ENCODE results near the gene KRT85.
"Not testable (repeated sequence)": the region's sequence is repeated elsewhere in the genome, so short reads cannot be mapped to it uniquely, and the experiment has no call there.

KRT85 gene

DNA sequence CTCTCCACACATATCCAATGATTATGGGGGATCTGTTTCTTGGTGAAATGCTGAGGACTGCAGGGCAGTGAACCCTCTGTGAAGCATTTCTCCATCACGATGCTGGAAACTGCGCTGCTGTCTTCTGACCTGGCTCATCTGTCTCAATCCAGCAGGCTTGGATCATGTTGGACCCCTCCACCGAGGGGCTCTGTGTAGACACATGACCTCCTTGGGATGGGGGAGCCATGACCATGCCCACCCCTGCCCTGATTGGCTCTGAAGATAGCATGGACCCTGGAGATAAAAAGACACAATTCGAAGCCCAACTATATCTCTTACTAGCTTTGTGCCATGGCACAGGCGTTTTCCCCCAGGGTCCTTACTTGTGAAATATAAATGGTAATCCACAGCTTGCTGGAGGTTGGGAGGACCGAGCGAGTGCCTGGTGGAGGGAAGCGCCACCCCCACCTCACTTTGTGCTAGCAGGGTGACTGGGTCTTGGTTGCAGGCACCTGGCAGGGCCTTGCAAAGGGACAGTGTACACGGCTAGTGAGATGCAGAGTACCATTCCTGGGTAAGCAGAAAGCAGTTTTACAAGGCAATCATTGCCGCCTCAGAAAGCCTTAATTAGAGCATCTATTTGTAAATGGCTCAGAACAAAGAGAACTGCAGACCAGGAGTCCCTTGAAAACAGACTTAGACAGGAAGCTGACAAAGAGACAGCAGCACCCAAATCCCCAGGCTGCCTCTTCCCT, 43.7 kb downstream of the KRT85 start:
- DNase-seq (ENCODE audit: low spot score): no peak

DNA sequence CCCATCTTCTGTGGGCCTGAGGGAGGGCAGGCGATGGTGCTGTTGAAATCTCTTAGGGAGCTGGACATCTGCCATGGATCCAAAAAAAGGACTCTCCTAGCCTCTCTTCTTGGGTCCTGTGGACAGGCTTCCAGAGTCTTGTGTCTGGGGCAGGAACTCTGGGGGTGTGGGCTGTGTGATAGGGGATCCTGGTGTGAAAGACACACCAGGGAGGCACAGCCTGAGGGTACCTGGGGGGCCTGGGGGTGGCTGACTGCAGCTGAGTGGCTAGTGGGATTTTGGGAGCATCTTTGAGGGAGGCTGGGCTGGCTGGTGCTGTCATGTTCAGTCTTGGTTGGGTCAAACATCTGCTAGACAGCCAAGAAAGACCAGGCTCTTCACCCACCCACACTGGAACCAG, 44.3 kb downstream of the KRT85 start:
- no peak for DNase-seq (ENCODE audit: low spot score)

DNA sequence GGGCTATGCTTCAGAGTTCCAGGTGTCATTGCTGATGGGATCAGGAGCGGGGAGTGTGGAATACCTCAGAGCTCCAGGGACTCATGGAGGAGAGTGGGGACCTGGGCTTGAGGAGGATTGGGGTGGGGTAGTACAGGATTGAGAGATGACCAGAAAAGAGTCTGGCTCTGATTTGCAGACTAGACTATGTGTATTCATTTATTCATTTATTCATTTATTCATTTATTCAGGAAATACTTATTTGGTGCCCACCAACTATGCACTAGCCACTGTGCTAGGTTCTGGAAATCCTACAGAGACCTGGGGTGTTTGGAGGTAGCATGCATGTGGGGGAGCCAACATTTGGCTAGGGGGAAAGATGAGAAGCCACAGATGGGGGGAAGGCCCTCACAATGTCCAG, 45.2 kb downstream of the KRT85 start:
- DNase-seq (ENCODE audit: low spot score): no peak

DNA sequence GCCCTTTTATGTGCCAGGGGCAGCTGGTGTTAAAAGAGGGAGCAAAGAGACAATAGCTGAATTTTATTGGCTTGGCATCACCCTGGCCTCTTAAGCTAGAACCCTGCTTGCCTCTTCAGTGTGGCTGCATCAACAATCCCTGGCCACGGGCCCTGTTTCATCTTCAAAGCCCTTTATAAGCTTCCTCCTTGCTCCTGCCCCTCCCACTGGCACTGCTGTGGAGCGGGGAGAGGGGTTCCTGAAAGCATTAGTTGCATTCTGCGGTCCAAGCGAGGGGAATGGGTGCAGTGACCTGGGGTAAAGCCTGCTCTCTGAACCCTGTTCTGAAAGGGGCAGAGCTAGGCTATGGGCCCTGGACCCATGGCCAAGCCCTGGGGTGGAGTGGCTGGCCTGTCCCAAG, 45.9 kb downstream of the KRT85 start:
- no peak for DNase-seq (ENCODE audit: low spot score)

DNA sequence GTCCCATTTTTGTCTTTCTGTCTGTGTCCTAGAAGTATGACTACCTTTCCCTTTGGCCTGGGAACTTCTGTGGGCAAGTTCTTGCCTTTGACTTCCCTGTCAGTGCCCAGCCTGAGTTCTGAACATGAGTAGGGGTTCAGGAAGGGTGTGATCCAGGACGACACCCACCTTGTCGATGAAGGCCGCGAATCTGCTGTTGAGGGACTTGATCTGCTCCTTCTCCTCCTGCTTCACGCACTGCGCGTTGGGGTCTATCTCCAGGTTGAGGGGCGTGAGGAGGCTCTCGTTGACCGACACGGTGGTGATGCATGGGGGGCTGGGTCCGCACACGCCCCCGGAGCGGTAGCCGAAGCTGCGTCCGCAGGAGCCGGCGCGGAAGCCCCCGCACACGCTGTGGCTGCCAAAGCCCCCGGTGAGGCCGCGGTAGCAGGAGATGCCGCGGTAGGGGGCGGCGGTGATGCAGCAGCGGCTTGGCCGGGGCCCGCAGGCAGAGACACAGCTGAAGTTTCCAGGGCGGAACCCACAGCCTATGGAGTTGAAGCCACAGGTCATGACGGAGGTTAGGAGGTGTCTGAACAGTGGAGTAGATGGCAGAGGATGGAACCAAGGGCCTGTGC, 46.4 kb downstream of the KRT85 start, which contains the start of gene KRT83:
TSS of gene KRT83 (minus strand) at position 615 of the 617 bp plus-strand sequence. CDS start at position 552, 63 bp downstream.
- no peak for DNase-seq (ENCODE audit: low spot score)

DNA sequence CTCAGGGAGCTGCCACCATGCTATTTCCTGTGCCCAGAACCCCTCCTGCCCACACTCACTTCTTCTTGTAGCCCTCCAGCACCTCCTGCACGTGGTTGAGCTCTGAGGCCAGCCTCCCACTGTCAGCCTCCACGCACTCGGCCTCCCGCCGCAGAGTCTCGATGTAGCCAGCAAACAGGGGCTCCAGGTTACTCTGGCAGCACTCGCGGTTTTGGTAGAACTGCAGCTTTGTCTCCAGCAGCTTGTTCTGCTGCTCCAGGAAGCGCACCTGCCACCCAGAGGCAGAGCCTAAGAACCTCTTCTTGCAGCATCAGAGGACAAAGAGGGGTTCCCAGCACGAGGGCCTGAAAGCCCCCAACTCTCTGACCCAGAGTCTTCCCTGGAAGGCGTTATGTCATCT, 48.2 kb downstream of the KRT85 start:
- no peak for DNase-seq (ENCODE audit: low spot score)

DNA sequence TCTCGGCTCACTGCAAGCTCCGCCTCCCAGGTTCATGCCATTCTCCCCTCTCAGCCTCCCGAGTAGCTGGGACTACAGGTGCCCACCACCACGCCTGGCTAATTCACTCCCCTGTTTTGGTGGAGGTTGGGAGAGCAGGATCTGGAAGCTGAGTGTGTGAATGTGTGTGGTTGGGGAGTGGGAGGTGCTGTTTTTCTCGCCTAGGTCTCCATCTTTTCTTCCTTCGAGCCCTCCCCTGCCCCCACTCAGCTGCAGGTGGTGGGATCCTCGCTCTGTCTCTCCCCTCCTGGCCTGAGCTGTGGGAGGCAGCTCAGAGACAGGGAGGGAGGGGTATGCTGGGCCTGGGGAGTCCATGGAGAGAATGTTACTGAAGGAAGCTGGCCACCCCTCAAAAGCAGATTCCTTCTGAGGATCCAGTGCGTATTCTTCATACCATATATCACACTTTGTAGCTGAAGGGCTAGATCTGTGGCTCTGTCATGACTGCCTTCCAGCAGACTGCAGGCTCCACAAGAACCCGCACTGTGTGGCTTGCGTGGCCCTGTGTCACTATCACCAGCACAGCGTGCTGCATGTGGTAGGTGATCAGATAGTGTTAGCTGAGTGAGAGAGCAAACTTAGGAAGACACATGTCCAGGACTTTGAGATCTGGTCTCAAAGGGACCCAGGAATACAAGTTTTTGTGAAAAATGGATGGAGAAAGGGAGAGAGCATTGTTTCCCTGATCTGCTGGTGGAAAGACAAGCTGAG, 48.9 kb downstream of the KRT85 start:
- DNase-seq (ENCODE audit: low spot score): no peak

DNA sequence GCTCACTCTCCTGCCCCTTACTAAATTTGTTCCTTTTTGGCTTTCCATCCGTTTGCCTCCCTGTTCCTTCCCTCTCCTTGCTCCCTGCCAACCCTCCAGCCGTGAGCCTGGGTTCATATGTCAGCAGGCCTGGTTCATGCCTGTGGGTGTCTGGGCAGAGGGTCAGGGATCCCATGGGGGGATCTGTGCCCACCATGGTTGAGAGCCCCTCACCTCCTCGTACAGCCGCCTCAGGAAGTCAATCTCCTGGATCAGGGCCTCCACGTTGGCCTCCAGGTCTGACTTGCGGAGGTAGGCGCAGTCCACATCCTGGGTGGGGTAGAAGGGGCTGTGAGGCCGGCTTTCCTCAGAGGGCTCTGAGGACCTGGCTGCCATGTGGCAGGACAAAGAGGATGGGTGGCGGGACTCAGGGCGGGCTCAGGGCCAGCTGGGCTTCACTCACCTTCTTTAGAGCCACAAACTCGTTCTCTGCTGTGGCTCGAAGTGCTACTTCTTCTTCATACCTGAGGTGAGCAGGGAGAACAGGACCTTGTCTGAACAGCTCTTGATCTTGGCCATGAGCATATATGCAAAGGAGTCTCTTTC, 49.7 kb downstream of the KRT85 start:
- no peak for DNase-seq (ENCODE audit: low spot score)

DNA sequence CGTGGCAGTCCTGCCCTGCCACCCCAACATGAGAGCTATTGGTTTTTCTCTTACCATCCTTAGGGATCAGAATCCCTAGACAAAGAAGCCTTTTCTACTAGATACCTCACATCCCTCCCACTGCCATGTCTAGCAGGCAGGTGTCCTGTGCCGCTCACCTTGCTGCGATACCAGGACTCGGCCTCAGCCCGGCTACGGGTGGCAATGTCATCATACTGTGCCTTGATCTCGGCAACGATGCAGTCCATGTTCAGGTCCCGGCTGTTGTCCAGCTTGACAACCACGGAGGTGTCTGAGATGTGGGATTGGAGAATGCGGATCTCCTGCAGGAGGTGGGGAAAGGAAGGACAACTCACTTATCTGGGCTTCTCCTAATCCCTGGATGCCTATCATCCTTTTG, 50.6 kb downstream of the KRT85 start:
- DNase-seq (ENCODE audit: low spot score): no peak

DNA sequence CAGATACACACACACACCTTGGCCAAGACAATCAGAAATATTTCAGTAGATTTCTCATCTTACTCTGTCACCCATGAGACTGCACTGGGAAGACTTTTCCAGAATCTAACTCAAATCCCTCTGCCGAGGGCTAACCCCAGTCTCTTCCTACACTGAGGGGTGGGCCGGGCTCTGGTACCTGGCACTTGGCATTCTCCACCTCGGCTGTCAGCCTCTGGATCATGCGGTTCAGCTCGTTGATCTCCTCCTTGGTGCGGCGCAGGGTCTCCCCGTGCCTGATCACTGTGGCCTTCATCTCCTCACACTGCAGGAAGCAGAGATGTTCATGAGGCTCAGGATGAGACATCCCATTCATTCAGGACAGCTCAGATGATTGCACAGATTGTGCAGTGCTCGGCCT, 51.0 kb downstream of the KRT85 start:
- no peak for DNase-seq (ENCODE audit: low spot score)

DNA sequence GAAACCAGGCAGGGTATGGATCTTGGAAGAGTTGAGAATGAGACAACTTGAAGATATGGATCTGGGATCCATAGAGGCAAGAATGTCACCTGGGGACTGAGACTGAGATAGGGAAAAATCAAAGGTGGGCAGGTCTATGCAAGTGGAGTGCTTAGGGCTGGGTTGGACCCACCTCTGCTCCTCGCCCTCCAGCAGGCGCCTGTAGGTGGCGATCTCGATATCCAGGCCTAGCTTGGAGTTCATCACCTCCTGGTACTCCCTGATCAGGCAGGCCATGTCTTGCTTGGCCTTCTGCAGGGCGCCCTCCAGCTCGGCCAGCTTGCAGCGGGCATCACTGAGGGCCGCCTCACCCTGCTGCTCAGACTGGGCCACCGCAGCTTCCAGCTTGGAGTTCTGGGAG, 51.6 kb downstream of the KRT85 start:
- not testable (repeated sequence) for DNase-seq (ENCODE audit: low spot score)

DNA sequence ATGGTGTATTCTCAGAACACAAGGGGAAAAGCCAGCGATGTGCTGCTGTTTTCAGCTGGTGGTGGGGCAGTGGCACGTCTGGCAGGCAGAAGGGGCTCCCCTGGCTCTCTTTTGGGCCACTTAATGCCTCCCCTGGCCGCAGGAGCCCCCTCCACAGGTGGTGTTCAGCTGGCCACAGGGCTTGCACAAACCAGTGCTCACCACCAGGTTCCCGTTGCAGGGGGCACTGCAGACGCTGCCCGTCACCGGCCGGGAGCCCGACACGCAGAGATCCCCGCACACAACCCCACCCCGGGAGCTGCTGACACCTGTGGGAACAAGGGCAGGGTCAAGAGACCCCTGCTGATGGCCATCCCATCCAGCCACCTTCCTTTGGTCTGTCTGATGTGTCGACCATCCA, 52.8 kb downstream of the KRT85 start:
- DNase-seq (ENCODE audit: low spot score): no peak

DNA sequence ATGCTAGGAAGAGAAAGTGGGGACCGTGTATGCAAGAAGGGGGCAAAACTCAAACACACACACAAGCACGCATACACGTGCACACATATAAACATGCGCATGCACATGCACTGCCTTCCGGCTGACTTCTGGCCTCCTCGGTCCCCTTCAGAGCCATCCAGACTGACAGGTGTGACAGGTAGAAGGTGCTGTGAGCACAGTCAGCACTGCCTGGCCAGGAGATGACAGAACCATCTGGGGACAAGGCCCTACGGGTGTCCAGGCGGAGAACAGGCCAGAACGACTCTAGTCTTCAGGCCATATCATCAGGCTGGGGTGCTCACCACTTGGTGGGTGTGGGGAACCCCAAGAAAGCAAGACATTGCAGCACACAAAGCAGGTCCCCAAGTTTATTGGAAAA, 53.4 kb downstream of the KRT85 start:
- no peak for DNase-seq (ENCODE audit: low spot score)

DNA sequence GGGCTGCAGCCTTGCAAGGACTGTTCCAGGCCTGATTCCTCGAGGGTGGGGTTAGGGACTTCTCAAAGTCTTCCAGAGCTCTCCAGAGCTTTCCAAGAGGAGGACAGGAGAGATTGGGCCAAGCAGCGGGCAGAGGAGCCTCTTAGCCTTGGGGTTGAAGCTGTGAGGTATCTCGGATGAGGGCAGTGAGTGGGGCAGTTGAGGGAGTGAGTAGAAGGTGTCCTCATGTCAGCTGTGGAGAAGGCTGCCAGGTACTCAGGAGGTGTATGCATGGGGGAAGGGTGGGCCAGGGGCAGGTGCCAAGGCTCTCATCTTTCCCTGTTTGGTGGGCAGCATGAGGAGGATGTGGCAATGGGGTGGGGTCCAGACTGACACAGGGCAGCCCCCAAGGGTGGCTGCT, 53.8 kb downstream of the KRT85 start:
- DNase-seq (ENCODE audit: low spot score): no peak

DNA sequence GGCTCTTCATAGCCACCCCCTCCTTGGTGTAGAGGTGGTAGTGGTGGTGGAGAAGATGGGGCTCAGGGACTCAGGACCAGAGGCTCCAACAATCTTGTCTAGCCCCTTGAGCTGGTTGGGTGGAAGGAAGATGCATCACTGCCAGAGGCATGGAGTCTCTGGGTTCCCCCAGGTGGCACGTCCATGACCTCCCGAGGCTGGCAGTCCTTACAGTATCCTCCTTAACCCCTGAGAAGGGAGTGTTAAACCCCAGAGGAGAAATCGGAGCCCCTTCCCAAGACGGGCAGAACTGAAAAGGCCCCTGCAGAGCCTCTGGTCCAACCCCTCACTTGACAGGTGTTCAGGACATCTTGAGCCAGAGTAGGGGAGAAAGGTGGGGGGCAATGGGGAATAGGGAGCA, 55.2 kb downstream of the KRT85 start:
- DNase-seq (ENCODE audit: low spot score): no peak

DNA sequence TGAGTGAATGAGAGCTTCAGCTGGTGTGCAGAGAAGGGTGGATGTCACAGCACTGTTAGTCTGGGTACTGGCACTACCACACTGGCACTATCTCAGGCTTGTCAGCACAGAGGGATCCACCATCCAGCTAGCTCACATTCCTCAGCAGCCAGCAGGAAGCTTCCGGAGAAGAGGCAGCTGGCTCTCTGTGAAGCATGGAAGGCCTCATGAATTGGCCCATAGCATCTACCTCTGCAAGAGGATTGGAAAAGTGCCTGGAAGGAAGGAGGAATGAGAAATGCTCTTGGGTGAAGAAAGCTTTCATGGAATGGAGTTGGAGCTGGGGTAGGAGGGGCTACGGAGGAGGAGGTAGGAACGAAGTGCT, 56.0 kb downstream of the KRT85 start:
- DNase-seq (ENCODE audit: low spot score): peak; percentile 27

DNA sequence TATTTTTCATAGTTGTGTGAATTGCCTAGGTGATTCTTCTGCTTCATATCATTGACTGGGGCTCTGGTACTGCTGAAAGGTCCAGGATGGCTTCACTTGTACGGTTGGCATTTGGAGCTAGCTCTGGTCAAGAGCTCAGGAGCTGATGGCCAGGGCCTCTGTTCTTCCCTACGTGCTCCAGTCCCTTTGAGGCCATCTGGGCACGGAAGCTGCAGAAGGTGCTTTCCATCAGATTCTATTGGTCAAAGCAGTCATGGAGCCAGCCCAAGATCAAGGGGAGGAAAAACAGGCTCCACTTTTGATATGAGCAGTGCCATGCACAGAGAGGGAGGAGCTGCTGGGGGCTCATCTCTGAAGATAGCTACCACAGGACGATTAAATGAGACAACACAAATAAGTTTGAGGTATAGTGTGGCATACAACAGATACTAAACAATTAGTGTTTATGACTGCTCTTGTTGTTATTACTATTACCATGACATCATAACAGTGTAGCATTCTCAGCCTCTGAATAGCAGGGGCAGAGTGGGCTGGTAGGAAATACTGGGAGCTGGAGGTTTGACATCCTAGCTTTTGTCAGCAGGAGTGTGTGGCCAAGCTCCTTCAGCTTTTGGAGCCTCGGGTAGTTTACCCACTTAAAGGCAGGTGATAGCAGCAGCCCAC, 56.5 kb downstream of the KRT85 start:
- peak; percentile 41 for DNase-seq (ENCODE audit: low spot score)
